HG03064 (cell line): ENCODE measurements around the gene AHCTF1.
"Not testable (repeated sequence)": the region's sequence is repeated elsewhere in the genome, so short reads cannot be mapped to it uniquely, and the experiment has no call there.

ENCODE experiments used
- ATAC-seq: cut with Tn5 transposase; IDR thresholded peaks from one replicate; pipeline ENCODE4 v1.9.1; 2021; ENCODE audit warnings: low read depth; ENCODE audit not compliant: unreplicated experiment

Gene AHCTF1

GRCh38 chr1:246921481-246921880 is 10.3 kb downstream of the AHCTF1 start:
- no peak for ATAC-seq

DNA sequence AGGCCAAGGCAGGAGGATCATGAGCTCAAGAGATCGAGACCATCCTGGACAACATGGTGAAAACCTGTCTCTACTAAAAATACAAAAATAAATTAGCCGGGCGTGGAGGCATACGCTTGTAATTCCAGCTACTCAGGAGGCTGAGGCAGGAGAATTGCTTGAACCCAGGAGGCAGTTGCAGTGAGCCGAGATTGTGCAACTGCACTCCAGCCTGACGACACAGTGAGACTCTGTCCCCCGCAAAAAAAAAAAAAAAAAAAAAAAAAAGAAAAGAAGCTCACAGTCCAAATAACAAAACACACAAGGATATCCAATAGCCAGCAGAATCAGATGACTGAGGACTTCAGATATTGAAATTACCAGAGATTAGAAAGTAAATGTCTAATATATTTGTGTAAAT is 11.8 kb downstream of the AHCTF1 start:
- no peak for ATAC-seq

- not testable (repeated sequence) for ATAC-seq
Observed at GRCh38 chr1:246916026-246916923, 15.5 kb downstream of the AHCTF1 start.

DNA sequence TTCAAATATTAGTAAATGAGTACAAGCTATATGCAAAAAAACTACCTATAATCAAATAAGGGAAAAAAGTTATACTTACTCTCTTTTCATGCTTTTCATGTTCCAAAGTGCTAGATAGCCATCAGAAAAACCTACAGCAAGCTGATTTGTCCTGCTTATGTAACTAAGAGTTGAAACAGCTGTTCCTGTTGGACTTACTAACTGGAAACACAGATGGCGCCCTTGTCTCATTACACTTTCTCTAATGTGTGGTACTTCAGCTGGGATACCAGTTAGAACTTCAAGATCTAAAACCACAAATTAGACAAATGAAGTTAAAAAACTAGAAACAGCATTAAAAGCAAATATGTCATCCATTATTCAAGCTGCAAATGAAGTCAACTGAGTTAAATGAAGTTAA is 24.3 kb downstream of the AHCTF1 start:
- no peak for ATAC-seq

- no peak for ATAC-seq
Observed at GRCh38 chr1:246906833-246907232, 24.9 kb downstream of the AHCTF1 start.

DNA sequence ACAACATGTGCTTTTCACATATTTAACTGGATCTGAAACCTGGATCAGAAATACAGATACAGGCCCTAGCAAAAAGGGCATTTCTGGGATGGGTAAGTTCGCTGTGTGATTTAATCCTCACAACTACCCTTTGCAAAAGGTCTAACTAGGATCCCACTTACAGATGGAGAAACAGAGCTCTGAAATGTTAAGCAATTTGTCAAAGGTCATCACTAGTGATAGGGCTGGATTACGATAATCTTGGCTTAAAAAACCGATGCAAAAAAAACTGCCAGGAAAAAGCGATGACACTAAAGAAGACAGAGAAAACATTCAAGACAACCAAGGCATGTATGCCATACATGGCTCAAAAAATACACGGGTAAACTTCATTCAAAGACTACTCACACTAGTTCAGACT is 29.9 kb downstream of the AHCTF1 start:
- ATAC-seq: no peak

GRCh38 chr1:246897302-246897701 is 34.4 kb downstream of the AHCTF1 start:
- no peak for ATAC-seq

DNA sequence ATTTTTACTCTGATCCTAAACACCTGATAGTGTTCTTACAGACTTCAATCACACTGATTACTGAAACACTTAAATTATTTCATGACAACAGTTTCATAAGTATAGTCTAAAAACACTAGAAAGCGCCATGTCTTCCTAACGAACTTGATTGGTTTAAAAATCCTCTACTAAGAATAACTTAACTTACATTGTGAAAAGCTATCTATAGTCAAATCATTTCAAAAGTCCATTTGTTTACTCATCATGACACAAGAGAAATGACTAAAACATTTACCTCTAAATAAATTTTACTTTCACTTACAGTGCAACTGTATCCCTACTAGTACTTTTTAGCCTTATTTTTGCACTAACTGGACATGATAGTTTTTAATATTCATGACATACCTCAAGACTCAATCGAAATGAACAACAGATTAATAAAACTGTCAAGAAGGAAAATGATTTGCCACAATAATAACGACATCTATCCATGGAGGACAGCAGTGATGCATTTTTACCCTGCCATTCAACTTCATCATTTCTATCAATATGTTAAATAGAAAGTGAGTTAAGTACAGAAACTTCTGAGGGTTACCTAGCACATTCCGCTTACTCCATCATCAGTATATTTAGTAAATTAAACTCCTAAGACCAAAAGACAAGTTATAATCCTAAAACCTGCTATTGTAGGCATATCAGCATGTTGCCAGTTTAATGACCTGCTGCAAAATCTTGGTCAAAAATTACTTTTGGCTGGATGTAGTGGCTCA is 38.4 kb downstream of the AHCTF1 start:
- no peak for ATAC-seq

GRCh38 chr1:246891105-246891504 is 40.6 kb downstream of the AHCTF1 start:
- no peak for ATAC-seq

DNA sequence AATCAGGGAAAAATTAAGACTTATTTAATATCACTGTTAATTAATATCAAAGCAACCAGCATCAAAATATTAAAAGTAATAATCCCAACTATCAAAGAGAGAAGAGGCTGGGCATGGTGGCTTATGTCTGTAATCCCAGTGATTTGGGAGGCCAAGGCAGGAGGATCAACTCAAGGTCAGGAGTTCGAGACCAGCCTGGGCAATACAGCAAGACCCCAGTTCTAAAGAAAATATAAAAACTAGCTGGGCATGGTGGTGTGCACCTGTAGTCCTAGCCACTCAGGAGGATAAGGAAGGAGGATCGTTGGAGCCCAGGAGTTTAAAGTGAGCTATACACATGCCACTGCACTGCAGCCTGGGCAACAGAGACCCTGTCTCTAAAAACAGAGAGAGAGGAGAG is 43.2 kb downstream of the AHCTF1 start:
- no peak for ATAC-seq

DNA sequence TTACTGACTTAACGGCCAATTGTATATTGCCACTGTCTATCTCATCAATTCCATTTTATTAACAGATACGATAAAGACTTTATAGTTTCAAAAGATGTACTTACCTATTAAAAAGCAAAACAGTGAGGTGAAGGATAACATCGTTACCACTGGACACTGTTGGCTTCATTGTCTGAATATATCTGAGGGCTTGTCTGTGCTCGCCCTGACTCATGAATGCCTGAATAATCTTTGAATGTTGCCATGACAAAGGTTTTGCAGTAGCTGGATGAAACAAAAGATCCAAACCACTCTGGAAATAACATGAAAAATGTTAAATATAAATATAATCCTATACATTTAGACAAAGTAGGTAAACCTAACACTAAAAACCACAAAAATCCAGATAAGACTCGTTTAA is 46.4 kb downstream of the AHCTF1 start:
- ATAC-seq: not testable (repeated sequence)

GRCh38 chr1:246878551-246878950 is 53.2 kb downstream of the AHCTF1 start:
- no peak for ATAC-seq

- ATAC-seq: no peak
Observed at GRCh38 chr1:246876431-246876830, 55.3 kb downstream of the AHCTF1 start.

GRCh38 chr1:246875041-246876026 is 56.4 kb downstream of the AHCTF1 start:
- peak; percentile 85 for ATAC-seq

DNA sequence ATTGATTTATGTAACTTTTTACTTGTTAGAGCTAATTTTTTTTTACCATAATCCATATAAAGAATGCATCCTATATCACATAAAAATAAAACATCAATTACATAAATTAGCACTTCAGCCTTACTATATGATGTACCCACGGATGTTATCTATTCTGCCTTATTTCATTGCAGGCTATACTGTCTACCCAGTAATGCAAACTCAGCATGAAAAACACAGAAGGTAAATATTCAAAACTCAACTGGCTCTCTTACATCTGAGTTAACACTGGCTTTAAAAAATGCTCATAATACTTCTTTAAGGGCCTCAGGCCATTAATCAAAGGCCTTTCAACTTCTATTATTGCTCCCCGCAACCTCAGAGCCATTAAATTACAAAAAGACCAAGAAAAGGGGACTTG is 65.8 kb downstream of the AHCTF1 start:
- ATAC-seq: no peak

DNA sequence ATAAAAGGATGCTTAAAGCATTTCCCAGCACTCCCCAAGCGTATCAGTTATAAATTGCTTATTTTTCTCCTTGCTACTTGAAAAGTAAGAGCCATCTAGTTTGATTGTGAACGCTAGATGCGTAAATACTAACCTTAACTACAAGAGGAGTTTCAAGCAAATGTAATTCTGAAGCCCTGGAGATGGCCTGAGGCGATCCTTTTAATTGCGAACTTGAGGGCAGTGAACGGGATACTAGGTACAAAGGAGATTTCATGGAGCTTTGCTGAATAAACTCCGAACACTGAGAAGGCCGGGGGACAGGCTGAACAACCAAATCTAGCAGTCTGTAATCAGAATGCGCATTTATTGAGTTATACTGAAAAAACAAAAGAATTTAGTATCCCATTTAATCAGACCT is 68.0 kb downstream of the AHCTF1 start:
- not testable (repeated sequence) for ATAC-seq

DNA sequence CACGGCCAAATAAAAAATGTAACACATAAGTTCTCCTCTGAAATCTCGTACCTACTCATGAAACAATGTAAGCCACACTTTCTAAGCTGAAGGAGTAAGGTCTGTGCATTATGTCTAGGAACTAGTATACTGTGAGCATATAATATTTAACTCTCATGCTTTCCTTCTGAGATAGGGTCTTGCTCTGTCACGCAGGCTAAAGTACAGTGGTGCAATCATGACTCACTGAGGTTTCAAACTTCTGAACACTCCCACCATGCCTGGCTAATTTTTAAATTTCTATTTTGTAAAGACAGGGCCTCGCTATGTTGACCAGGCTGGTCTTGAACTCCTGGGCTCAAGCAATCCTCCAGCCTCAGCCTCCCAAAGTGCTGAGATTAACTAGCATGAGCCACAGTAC is 71.3 kb downstream of the AHCTF1 start:
- no peak for ATAC-seq

- ATAC-seq: no peak
Observed at GRCh38 chr1:246856371-246856770, 75.4 kb downstream of the AHCTF1 start.

DNA sequence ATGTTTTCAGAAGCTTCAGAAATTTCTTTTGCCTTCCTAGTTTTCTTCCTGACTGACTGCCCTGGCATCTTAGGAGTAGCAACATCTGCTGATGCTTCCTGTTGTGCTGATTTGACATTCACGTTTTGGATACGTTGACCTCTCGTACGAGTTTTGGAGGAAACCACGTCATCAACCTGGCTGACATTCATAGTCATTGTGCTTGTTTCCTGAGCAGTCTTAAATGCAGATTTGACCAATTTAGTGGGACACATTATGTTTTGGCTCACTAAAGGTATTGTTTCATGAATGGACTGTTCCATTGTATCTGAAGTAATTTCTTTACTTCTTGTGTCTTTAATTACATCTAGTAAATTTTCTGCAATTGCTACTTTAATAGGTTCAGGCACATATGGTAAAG is 81.1 kb downstream of the AHCTF1 start:
- not testable (repeated sequence) for ATAC-seq

DNA sequence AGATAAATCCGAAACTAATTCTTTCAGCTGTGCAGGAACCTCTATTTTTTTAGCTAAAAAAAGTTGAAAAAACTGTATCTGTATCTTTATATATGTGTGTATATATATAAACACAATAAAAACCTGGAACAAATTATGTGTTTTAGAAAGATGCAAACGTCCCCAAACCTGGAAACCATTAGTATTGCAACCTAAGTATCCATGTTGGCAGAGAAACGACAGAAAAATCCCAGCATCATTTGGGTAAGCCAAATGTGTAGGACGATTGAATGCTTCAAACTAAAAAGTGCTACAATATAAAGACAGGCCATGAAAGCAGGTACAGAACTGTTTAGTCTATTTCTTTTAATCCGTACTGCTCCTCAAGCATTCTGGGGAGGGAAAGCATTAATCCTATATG is 87.9 kb downstream of the AHCTF1 start:
- no peak for ATAC-seq

- not testable (repeated sequence) for ATAC-seq
Observed at GRCh38 chr1:246840761-246841160, 91.0 kb downstream of the AHCTF1 start.
